Bone marrow (tissue), 2 donors: ENCODE data around the gene ATXN1.
"Not testable (repeated sequence)": the region's sequence is repeated elsewhere in the genome, so short reads cannot be mapped to it uniquely, and the experiment has no call there.

Source experiments
- DNase-seq, 2 donors: peaks; one replicate each; lab custom pipeline; 2025; lab: John Stamatoyannopoulos, UW

The ATXN1 gene

GRCh38 chr6:16720861-16721260 is 40.4 kb downstream of the ATXN1 start:
- no peak for DNase-seq

DNA sequence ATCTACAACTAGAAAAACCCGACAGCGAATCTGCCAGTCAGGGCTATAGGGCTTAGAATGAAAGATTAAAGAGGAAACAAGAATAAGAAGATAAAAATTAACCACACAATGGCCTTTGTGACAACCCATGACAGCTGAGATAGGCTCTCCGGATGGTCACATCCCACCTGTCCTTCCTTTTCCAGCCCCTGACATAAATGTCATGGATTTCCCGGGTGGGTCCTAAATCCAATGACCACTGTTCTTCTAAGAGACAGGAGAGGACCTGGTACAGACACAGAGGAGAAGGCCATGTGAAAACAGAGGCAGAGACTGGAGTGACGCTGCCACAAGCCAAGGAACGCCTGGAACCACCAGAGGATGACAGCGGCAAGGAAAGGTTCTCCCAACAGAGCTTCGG is 41.8 kb downstream of the ATXN1 start:
- DNase-seq: no peak

DNA sequence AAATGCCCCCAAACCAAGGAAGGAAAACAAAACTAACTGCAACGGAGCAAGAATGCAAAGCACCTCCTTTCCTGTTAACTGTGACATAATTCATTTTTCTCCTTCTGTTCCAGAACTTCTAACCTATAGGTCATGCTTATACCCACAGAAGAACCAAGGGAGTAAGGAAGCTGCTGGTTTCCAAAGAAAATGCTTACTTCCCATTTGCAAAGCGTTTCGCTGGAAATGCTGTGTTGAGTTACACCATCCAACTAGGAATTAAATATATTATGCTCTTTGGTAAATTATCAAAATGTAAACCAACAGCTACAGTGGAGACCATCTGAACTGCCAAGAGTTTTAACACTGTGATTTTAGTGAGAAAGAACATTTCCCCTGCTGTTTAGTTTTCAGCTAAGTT is 42.9 kb downstream of the ATXN1 start:
- no peak for DNase-seq

DNA sequence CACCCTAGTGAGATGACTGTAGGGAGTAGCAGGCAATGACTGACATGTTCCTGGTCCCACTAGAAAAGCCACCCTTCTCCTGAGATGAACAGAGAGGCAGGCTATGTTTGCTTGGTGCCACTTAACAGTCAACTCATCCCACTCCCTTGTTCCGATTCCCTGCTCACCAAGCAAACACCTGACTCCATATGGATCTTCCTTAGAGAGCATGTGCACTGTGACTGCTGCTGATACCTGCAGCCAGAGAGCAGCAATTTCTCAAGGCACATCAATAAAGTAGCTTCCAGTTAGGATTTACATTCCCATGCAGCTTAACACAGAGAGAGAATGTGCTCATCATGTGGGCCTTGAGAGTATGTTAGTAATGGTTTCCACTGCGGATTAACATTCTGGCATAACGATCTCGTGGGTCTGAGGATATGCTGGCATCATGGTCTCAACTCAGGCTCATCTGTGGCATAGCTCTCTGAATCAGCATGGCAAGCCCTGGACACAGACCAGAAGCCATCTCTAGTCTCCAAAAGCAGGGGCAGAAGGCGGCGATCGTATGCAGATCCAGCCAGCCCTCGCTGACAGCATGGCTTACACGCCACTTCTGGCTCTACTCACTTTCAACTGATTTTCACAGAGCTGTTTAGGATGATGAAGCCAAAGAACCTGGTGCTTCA is 43.9 kb downstream of the ATXN1 start:
- no peak for DNase-seq

- no peak for DNase-seq
Observed at GRCh38 chr6:16716321-16716858, 44.9 kb downstream of the ATXN1 start.

DNA sequence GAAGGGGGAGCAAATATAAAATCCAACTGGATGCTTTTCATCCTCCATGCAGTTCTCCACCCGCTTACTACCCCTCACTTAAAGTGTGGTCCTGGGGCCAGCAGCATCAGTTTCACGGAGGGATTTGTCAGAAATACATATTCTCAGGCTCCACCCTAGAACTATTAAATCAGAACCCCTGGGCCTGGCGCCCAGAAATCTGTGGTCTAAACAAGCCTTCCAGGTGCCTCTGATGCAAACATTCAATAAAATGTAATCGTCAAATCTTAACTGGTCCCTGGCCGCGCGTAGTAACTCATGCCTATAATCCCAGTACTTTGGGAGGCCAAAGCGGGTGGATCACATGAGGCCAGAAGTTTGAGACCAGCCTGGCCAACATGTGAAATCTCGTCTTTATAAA is 47.7 kb downstream of the ATXN1 start:
- DNase-seq: no peak

DNA sequence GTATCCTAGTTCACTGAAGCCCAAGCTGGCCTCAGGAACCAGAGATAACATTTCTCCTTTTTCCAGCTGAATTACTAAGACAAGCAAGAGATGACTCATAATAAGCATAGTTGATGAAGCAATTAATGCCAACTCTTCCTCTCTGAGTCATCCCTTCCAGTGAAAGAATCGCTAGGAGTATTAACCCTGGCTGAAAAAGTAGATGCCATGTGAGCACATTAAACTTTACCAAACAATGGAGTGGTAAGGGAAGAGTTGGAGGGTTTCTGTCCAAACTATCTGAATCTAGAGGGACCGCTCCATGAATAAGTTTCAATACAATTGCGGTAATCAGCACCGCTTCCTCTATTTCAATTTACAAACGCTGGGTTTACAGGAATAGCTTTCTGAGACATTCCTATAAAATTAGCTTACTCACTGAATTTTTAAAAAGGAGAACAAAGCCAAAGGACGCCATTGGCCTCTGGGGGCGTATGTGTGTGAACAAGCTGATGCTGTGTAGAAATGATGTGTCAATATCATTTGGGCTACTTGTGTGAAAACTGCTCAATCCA is 48.3 kb downstream of the ATXN1 start:
- peak in 1 of 2 donors; percentile 83 for DNase-seq

DNA sequence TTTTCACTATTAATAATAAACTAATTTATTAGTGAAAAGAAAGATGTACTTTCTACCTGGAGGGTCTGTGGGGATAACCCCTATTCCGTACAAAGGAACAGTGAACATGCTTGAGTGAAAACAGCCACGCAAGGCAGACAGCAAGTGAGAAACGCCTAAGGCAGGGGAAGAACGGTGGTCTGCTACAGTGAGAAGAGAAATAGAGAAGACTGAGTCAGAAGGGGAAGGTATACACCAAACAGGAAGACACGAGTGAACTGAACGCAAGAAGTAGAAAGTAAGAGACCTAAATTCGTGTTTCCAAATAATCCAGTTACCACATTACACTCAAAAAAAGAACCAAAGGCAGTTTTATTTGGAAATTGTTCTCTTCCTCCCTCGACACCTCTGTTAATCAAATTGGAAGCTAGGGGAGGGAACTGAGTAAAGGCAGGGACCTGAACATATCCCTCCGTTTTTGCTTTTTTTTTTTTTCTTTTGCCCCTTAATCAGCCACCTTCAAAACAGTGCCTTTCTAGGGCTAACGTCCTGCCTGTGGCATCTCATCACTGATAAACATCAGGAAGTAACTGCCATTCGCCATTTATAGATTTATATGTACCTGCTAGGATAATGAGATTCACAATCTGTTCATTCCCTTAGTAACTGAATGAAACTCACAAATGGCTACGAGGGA is 48.9 kb downstream of the ATXN1 start:
- peak in 1 of 2 donors; percentile 62 for DNase-seq

DNA sequence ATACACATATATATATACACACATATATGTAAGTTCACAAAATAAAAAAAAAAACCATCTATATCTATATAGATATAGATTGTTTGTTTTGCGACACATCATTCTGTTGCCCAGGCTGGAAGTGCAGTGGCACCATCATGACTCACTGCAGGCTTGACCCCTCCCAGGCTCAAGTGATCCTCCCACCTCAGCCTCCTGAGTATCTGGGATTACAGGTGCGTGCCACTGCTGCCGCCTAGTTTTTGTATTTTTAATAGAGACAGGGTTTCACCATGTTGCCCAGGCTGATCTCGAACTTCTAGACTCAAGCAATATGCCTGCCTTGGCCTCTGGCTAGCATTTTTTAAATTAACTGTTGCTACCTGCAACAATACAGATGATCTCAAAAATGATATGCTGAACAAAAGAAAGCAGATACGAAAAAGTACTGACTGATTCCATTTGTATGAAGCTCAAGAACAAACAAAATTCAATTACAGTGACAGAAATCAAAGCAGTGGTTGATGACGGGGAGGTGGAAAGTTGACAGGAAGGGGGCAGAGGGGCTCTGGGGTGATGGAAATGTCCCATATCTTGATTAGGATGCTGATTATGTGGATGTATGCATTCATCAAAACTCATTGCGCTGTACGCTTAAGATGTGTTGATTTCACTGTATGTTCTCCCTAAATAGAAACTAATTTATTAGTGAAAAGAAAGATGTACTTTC is 49.6 kb downstream of the ATXN1 start:
- no peak for DNase-seq

DNA sequence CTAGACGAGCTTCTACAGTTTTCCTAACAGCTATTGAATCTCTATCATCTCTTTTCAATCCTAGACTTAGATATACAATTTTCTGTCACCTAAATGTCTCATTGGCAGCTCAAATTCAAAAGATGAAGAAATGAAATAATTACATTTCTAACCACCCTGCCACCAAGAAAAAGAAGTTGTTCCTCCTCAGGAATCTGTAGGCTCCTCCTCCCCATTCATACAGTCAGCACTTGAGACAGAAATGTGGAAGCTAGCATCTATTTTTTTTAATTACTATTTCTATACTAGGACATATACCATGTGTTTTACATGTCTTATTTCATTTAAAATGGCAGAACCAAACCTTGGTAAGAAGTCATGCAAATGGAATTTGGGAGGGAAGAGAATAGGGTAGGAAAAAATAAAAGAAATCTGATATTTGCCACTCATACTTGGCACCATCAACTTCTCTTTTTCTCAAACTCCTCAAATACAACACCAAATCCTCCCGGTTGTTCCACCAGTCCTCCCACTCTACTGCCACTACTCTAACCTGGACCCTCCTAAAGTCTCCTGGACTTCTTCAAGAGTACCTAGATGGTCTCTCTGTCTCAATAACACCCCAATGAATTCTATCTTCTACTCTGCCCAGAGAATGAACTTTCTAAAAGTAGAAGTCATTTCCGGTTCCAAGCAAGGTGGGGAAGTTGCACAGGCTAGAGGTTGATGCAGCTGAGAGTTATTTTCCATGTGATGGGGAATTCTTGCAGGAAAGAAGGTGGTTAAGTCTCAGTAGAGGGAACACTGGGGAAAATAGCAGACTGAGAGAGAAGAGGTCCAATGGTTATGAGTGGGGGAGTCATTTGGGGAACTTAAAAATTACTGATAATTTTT is 54.1 kb downstream of the ATXN1 start:
- no peak for DNase-seq

GRCh38 chr6:16706491-16706890 is 54.8 kb downstream of the ATXN1 start:
- DNase-seq: not testable (repeated sequence)

- DNase-seq: no peak
Observed at GRCh38 chr6:16706029-16706428, 55.2 kb downstream of the ATXN1 start.

DNA sequence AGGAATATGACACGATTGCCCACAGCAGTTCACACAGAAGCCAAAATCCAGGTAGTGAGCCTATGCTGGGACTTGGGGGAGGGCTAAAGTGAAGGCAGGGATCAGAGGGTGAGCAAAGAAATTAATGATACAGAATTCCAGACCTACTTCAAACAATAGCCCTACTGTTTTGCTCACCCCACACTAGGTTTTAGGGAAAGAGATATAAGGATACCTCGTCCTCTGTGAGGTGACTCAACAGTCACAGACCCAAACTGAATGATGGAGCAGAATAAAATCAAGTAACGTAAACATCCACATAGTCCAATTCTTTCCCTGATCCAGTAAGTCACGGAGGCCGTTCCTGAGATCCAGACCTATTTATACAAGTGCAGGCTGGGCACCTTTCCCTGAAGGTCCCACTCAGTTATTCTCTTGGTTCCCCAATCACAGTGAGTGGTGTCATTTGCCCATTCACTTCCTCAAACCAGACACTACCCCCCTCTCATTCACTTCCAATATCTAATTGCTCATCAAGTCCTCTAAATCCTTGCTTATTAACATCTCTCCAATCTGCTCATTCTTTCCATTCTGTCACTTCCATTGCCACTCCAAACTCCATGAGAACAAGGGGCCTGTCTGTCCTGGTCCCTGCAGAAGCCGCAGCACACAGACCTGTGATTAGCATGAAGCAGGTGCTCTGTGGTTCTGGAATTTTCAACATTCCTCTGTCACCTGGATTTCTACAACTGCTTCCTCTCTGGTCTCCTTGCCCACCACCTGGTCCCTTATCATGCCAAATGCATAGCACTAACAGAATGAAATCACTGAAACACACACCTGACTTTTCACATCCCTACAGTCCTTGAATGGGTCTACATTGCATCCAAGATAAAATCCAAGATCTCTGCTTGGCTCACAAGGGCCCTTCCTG is 55.9 kb downstream of the ATXN1 start:
- DNase-seq: no peak

GRCh38 chr6:16704401-16705045 is 56.7 kb downstream of the ATXN1 start:
- peak in 1 of 2 donors; percentile 41 for DNase-seq

DNA sequence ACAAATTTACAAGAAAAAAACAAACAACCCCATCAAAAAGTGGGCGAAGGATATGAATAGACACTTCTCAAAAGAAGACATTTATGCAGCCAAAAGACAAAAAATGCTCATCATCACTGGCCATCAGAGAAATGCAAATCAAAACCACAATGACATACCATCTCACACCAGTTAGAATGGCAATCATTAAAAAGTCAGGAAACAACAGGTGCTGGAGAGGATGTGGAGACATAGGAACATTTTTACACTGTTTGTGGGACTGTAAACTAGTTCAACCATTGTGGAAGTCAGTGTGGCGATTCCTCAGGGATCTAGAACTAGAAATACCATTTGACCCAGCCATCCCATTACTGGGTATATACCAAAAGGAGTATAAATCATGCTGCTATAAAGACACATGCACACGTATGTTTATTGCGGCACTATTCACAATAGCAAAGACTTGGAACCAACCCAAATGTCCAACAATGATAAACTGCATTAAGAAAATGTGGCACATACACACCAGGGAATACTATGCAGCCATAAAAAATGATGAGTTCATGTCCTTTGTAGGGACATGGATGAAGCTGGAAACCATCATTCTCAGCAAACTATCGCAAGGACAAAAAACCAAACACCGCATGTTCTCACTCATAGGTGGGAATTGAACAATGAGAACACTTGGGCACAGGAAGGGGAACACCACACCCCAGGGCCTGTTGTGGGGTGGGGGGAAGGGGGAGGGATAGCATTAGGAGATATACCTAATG is 58.5 kb downstream of the ATXN1 start:
- not testable (repeated sequence) for DNase-seq

- no peak for DNase-seq
Observed at GRCh38 chr6:16700916-16701234, 60.4 kb downstream of the ATXN1 start.

DNA sequence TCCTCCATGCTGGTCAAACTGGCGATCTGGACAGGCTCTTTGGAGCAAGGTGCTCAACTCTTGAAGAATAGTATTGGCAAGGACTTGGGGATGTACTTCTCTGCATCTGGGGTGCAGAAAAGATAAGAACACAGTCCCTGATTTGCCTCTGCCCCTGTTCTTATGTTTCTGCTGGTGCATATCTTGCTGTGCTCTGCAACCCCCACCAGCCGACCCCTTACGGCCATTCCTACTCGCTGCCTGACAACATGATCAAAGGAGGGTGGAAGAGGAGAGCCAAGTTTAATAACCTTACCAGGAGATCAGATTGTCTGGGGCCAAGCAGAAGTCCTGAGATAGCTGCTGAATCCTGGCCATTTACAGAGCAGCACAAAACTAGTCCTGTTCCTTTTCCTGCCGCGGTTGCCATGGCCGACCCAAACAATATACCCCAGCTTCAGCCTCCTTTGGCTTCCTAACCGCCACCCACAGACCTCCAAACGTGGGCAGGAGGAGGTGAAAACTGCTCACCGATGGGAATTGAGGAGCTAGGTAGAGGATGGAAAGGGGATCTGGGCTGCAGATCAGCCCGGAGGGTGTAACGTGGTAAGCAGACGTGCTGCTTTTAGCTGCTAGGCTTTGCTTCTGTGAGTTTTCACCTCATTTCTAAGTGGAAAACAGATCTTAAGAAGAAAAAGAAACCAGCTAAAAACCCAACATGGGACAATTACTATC is 60.9 kb downstream of the ATXN1 start:
- DNase-seq: no peak

GRCh38 chr6:16698997-16699868 is 62.0 kb downstream of the ATXN1 start:
- DNase-seq: no peak
